Activated CD4-positive, alpha-beta T cell treated with anti-CD3 and anti-CD28 coated beads for 4 hours (primary cell): Measurements from ENCODE around the gene FEM1C.
"Not testable (repeated sequence)": the region's sequence is repeated elsewhere in the genome, so short reads cannot be mapped to it uniquely, and the experiment has no call there.

Experiments
- DNase-seq, 2 donors: peaks; one replicate each; pipeline ENCODE4 v3.0.0-alpha.2; 2020

Gene FEM1C

GRCh38 chr5:115511632-115512031 is 32.9 kb downstream of the FEM1C start:
- no peak for DNase-seq

- DNase-seq: no peak
Observed at GRCh38 chr5:115510145-115510645, 34.4 kb downstream of the FEM1C start.

- DNase-seq: no peak
Observed at GRCh38 chr5:115509547-115509946, 35.0 kb downstream of the FEM1C start.

DNA sequence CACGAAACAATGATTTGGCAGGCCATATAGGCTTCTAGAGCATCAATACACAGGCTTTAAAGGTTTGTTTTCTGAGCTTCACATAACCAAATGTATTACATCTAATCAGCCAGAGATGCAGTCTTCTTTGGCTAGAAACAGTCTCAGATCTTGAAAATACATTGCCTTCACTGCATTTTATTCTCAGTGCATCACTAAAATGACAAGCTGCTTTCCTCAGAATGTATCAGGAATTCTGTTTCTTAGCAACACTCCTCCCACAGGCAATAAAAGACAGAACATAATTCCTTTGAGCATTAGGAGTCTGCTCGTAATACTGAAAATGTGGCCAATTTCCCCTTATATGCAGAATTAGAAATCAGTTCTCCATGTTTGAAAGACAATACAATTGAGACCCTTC is 36.9 kb downstream of the FEM1C start:
- DNase-seq: no peak

DNA sequence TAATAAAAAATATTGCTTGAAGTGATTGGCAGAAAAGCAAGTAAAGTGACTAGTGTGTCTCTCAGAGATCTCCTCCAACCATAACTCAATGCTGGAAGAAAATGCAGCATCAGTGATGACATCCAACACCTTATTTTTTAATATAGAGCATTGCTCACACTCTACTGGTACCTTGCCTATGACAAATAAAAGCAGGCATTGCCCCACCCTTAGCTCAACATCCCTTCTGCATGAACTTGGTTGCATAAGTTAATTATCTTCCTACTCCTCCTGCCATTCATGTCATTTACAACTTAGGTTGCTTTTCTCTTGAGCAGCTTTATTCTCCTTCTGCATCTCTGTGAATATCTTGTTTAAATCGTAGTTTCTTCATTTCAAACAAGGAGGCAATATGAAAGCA is 41.2 kb downstream of the FEM1C start:
- DNase-seq: no peak

- no peak for DNase-seq
Observed at GRCh38 chr5:115501464-115502210, 42.9 kb downstream of the FEM1C start.

GRCh38 chr5:115500225-115500624 is 44.4 kb downstream of the FEM1C start:
- no peak for DNase-seq

DNA sequence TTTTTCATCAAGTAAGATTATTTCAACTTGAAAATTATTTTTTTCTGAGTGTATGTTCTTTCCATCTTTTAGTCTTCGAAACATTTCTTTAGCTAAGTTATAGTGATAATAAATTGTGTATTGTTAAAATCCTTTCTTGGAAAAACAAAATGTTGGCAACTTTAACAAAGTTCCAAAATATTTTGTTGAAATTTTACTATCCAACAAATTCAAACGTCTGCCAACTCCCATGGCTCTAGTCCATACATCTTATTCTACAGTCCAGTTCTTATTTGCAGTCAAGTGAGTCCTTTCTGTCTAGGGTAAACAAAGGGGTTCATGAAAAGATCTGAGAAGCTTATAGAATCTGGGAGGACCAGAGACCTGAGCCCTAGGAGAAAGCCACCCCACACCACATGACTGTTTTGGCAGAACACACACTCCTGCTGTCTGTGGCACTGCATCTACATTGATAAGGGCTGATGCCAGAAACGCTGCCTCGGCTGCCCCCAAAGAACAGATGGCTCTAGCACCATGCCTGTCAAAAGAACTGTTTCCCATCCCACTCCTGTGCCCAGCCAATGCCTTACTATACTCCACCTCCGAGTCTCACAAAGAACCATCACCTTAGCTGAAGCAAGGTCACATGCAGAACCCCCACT is 47.5 kb downstream of the FEM1C start:
- no peak for DNase-seq

- DNase-seq: no peak
Observed at GRCh38 chr5:115494570-115495289, 49.8 kb downstream of the FEM1C start.

DNA sequence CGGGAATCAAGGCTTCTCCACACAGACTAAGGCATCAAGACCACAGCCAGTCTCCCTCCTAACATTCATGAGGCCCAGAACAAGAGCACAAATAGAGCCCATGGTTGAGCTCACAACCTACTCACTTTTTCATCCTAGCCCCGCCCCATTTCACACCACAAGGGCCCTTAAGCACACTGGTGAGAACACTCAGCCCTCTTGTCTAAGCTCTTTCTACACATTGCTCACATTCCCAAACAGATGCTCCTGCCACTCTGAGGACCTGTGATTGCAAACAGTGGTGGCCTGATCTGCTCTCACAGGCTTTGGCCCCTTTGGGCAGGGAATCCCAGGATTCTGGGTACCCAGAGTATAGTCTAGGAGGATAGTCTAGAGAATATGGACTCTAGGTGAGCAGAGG is 54.0 kb downstream of the FEM1C start:
- no peak for DNase-seq

DNA sequence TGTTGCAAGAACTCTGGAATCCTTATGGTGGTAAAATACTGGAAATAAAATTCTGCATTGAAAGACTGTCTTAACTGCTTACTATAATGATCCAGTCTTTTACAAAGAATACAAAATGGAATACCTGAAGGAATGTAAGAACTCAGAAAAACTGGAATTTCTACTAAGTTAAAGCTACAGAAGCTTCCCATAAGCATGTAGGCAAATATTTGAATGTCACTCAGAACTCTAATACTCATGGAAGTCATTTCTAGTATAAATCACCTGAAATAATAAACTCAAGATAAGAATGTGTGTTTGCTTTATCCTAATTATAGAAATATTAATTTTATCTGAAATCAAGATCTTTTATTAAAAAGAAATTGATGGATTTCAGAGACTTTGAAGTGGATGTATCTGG is 54.8 kb downstream of the FEM1C start:
- no peak for DNase-seq

GRCh38 chr5:115487756-115488155 is 56.8 kb downstream of the FEM1C start:
- no peak for DNase-seq

DNA sequence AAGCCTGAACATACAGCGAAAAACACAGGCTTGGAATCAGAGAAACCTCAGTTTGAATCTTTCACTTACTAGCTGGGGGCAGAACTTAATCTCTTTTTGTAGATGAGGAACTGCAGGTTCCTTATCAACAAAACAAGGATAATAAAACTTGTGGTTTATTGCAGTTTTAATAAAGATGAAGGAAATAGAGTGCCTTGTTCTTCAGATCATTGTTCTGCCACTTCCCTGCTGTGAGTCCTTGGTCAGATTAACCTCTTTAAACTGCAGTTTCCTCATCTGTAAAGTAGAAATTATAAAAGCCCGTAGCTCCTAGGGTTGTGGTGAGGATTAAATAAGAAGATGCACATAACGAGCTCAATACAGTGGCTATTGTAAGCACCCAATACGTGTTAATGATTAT is 57.4 kb downstream of the FEM1C start:
- no peak for DNase-seq

DNA sequence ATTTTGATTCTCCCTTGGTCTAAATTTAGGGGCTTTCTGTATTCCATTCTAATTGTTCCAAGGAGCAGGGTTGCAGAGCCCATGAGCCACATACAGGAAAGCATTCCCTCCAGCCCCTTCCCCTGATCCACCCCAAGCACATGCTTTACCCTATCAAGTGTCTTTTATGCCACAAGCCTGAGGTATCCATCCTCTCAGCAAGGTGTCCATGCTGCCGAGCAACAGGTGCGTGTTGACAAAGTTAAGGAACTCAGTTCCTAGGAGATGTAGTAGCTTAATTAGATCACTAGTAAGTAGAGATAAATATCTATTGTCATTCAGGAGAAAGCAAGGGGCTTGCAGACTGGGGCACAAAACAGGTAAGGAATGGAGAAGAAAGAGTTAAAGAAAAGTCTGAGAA is 57.8 kb downstream of the FEM1C start:
- DNase-seq: no peak

DNA sequence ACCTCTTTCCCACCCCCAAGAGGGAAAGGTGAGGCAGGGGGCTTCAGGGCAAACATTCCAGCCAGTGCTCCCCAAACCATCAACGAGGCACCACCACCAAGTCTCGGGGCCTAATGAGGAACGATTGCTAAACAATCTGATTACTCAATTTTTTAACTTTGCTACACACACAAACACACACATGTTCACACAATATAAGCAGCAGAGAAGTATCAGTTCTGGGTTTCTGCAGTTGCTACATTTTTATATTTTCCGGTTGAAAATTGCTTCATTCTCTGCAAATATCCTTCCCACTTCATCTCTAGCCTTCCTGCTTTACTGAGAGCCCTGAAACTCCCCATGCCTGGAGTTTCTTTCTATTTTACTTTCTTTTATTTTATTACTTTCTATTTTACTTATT is 60.2 kb downstream of the FEM1C start:
- no peak for DNase-seq

DNA sequence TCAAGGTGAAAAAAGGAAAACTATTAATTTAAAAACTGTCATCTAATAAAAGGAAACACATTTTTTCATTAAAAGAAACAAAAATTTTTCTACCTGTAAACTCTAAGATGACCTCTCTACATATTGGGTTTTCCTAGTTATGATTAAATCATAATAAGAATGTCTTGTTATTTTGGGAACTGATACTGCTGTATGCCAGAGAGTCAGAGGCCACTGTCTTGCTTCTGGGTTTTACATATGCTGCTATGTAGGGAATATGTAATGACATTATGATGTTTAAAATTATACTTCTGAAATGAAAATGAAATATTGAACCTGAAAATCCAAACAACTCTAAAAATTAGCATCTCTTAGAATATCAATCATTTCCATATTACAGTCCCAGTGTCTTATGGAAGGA is 63.7 kb downstream of the FEM1C start:
- no peak for DNase-seq

- DNase-seq: no peak
Observed at GRCh38 chr5:115480271-115480670, 64.3 kb downstream of the FEM1C start.

DNA sequence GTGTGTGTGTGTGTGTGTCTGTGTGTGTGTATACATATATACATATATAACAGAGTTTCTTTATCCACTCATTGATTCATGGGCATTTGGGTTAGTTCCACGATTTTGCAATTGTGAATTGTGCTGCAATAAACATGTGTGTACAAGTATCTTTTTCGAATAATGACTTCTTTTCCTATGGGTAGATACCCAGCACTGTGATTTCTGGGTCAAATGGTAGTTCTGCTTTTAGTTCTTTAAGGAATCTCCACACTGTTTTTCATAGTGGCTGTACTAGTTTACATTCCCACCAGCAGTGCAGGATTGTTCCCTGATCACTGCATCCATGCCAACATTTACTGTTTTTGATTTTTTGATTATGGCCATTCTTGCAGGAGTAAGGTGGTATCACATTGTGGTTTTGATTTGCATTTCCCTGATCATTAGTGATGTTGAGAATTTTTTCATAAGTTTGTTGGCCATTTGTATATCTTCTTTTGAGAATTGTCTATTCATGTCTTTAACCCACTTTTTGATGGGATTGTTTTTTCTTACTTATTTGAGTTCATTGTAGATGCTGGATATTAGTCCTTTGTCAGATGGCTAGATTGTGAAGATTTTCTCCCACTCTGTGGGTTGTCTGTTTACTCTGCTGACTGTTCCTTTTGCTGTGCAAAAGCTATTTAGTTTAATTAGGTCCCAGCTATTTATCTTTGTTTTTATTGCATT is 65.3 kb downstream of the FEM1C start:
- not testable (repeated sequence) for DNase-seq

DNA sequence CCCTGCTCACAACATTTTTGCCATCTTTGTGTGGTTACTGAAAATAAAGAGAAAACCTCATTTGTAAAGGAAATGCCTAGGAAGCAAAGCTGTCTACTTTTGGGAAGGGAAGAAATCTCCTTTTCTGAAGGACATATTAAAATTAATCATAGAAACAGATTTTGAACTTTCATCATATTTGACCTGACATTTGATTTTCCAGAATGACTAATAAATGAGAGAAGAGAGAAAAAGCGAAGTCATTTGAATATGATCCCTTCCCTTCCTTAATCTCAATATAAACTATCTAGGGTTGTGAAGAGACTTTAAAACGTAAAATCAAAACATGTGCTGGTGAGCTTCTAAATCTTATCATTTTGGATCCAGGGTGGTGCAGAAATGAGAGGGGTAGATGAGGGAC is 66.3 kb downstream of the FEM1C start:
- DNase-seq: no peak

- DNase-seq: no peak
Observed at GRCh38 chr5:115477581-115477980, 67.0 kb downstream of the FEM1C start.

DNA sequence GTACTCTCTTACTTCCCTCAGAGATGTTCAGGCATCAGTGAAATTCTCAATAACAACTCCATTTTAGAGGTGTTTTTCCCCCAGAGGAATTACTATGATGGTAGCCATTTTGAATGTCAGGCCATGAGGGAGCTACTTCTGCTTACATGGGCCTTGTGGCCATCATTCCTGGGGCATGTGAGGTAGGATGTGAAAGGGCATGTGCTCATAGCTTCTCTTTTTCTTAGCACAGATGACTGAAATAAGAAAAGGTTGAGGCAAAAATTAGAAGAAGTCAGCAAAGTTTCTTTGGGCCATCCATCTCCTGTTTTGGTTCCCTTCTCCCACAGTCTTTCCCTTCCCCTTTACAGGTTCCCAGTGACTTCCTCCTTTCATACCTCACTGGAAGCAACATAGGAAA is 68.8 kb downstream of the FEM1C start:
- DNase-seq: no peak

- no peak for DNase-seq
Observed at GRCh38 chr5:115472271-115473025, 72.1 kb downstream of the FEM1C start.
